ENCODE results near the gene CHDH.

The CHDH gene

DNA sequence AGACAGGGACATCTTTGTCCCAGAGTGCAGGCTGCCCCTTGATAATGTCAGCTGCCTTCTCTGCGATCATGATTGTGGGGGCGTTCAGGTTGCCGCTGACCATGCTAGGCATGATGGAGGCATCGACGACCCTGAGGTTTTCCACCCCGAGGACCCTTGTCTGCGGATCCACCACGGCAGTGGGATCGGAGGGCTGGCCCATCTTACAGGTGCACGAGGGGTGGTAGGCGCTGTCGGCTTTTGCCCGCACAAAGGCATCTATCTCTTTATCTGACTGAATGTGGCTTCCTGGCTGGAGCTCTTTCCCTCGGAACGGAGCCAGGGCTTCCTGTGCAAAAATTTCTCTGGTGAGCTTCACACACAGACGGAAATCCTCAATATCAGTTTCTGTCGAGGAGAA lies 28.4 kb downstream of the CHDH start:
- no peak overlapping the region for H3K27ac ChIP-seq
- no peaks in the 10 kb centered on the region for H3K27me3 ChIP-seq (replicated peaks)
- in situ Hi-C loops (cut with HindIII; ENCODE audit: low pct_ligation_motif_present, low sequenced_read_pairs) = no loop called here

DNA sequence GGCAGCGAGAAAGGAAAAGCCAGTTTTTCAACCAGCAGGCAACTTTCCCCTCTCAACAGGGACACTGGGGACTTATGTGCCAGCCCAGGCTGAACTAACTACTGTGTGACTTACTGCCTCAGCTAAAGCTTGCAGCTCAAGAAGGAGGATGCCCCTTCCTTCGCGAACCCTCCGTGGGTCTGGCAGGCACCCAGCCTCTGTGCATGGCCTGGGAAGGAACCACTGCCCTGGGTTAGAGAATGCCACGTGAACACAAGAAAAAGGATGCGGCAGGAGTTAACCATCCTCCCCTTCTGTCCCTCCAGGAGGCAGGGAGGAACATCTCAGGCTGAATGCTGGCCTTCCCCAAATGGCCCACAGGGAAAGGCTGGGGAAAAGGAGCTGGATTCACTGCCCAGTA lies 29.0 kb downstream of the CHDH start:
- H3K27me3 ChIP-seq (replicated peaks) = no peaks in the 10 kb centered on the region
- H3K36me3 ChIP-seq (replicated peaks) = no peaks in the 10 kb centered on the region
- in situ Hi-C loops (cut with HindIII; ENCODE audit: low pct_ligation_motif_present, low sequenced_read_pairs) = no loop called here
- TF ChIP-seq, protein P1, sequence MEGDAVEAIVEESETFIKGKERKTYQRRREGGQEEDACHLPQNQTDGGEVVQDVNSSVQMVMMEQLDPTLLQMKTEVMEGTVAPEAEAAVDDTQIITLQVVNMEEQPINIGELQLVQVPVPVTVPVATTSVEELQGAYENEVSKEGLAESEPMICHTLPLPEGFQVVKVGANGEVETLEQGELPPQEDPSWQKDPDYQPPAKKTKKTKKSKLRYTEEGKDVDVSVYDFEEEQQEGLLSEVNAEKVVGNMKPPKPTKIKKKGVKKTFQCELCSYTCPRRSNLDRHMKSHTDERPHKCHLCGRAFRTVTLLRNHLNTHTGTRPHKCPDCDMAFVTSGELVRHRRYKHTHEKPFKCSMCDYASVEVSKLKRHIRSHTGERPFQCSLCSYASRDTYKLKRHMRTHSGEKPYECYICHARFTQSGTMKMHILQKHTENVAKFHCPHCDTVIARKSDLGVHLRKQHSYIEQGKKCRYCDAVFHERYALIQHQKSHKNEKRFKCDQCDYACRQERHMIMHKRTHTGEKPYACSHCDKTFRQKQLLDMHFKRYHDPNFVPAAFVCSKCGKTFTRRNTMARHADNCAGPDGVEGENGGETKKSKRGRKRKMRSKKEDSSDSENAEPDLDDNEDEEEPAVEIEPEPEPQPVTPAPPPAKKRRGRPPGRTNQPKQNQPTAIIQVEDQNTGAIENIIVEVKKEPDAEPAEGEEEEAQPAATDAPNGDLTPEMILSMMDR (IDR thresholded peaks at IDR 0.05; ENCODE audit: low read depth, low read length, missing control alignments) = no peak
- no peak for DNase-seq
- H3K4me3 ChIP-seq (ENCODE audit: low read depth, low read length) = no peak overlapping the region
- no peak overlapping the region for H3K27ac ChIP-seq

More for the DNA sequence above, 28.4 kb downstream of the CHDH start:
- DNase-seq = no peak
- TF ChIP-seq, protein P1 (IDR thresholded peaks at IDR 0.05; ENCODE audit: low read depth, low read length, missing control alignments) = no peak
- H3K36me3 ChIP-seq (replicated peaks) = no peaks in the 10 kb centered on the region
- H3K4me3 ChIP-seq (ENCODE audit: low read depth, low read length) = no peak overlapping the region

DNA sequence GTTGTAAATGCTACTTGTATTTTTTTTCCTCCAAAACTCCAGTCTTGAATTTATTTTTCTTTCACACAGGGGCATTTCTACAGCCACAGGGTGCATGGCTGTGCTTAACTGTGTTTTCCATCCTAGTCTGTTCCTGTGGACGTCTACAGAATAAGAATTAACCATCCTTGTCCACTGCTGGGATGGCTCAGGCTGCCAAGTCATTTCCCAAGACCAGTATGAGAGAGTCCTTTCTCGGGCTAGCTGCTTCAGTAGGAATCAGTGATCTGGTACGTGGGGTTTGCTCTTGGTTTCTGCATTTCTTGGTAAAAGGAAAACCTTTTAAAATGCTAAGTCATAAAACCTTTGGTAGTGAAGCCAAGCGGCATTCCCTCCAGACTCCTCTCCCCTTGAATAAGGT lies 29.8 kb downstream of the CHDH start:
- TF ChIP-seq, protein P1 (IDR thresholded peaks at IDR 0.05; ENCODE audit: low read depth, low read length, missing control alignments) = no peak
- H3K27me3 ChIP-seq (replicated peaks) = no peaks in the 10 kb centered on the region
- in situ Hi-C loops (cut with HindIII; ENCODE audit: low pct_ligation_motif_present, low sequenced_read_pairs) = no loop called here

DNA sequence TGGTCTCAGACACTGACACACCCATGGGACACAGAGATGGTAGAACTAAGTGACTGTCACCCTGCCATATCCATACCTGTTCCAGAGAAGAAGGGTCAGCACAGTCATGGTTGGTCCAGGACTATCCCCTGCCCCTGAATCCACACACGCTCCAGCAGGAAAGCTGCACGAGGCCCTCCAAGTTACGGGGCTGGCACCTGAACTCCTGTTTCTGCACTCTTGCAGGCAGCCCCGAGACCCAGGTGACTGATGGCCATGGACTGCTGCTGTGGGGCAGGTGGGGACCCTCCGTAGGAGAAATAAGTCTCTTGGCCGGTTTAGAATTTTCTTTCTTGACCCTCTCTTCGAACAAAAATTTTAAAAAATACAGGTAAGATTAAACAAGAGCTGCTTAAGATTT lies 30.6 kb downstream of the CHDH start:
- TF ChIP-seq, protein P1 (IDR thresholded peaks at IDR 0.05; ENCODE audit: low read depth, low read length, missing control alignments) = no peak
- Histone ChIP-seq H3K4me3 (ENCODE audit: low read depth, low read length) (no peak overlapping the region), H3K27me3 (replicated peaks) (no peaks in the 10 kb centered on the region), H3K36me3 (replicated peaks) (no peaks in the 10 kb centered on the region), H3K27ac (no peak overlapping the region)
- DNase-seq = no peak
- in situ Hi-C loops (cut with HindIII; ENCODE audit: low pct_ligation_motif_present, low sequenced_read_pairs) = no loop called here

More for the DNA sequence above, 29.8 kb downstream of the CHDH start:
- Histone ChIP-seq H3K4me3 (ENCODE audit: low read depth, low read length) (no peak overlapping the region), H3K36me3 (replicated peaks) (no peaks in the 10 kb centered on the region), H3K27ac (no peak overlapping the region)
- no peak for DNase-seq

DNA sequence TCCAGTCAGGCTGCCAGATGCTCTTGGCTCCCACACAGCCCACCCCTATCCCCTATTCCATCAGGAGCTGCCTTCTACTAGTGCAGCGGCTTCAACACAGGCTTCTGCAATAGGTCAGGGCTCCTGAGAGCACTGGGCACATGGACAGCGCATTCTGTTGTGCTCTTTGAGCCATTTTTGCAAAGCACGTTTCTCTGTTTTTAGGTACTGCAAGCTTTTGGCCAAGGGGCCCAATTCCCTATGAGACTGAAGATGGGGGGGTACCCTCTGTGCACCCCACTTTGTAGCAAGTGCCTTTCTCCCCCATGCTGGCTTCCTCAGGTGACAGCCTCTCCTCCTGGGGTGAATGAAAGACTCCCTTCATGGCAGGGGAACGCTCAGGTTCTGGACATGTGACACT lies 31.2 kb downstream of the CHDH start:
- H3K36me3 ChIP-seq (replicated peaks) = no peaks in the 10 kb centered on the region
- in situ Hi-C loops (cut with HindIII; ENCODE audit: low pct_ligation_motif_present, low sequenced_read_pairs) = no loop called here
- no peaks in the 10 kb centered on the region for H3K27me3 ChIP-seq (replicated peaks)
- DNase-seq = no peak
- TF ChIP-seq, protein P1 (IDR thresholded peaks at IDR 0.05; ENCODE audit: low read depth, low read length, missing control alignments) = no peak
- H3K4me3 ChIP-seq (ENCODE audit: low read depth, low read length) = no peak overlapping the region
- no peak overlapping the region for H3K27ac ChIP-seq

DNA sequence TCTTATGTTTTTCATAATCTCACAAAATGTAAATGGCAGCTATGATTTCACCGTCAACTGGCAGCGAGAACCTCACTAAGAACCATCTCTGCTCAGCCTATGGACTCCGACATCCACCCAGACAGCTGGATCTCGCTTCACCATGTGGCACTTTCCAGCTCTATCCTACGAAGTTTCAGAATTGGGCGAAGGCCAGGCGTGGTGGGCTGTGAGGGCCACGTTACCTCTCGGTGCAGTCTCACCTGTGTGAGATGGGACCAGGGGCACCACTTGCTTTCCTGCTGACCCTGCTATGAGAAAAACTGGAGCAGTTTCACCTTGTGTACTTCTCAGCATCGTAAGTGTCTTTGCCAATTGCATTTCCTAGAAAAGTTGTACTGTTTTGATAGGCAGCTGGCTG lies 32.3 kb downstream of the CHDH start:
- in situ Hi-C loops (cut with HindIII; ENCODE audit: low pct_ligation_motif_present, low sequenced_read_pairs) = no loop called here
- Histone ChIP-seq H3K36me3 (replicated peaks) (no peaks in the 10 kb centered on the region), H3K27ac (no peak overlapping the region), H3K4me3 (ENCODE audit: low read depth, low read length) (no peak overlapping the region), H3K27me3 (replicated peaks) (no peaks in the 10 kb centered on the region)
- DNase-seq = no peak
- TF ChIP-seq, protein P1 (IDR thresholded peaks at IDR 0.05; ENCODE audit: low read depth, low read length, missing control alignments) = no peak

All from brain microvascular endothelial cell (primary cell).